Measurements from ENCODE around the gene CRYBG1. TPM values are rescaled to one million over a fixed set of nuclear protein-coding genes. Genes with fewer than 3 reads are reported as not detected.
A peak's percentile ranks its signal among the peaks of the same experiment; 100 is the strongest.

The CRYBG1 gene
- total and polyA plus RNA-seq, 10 of the 15 experiments (the other 5 are each of a cell fraction or from before 2014, with no cell fraction given): 6.5 to 57.0 (median 25.2) TPM

GRCh38 chr6:106325336-106326178, 35.0 kb upstream of the CRYBG1 start, which contains the start of gene ATG5 (continued):
- TF ChIP-seq ZNF592 (IDR thresholded peaks at IDR 0.05) (no peak), RBBP5 (conservative IDR thresholded peaks at IDR 0.05) (no peak), ZSCAN29 (IDR thresholded peaks at IDR 0.05) (no peak), JUND (IDR thresholded peaks at IDR 0.05; ENCODE audit: low read depth, low read length) (peak; percentile 82), IRF3 (IDR thresholded peaks at IDR 0.05) (no peak), ZBTB11 (CRISPR knock-in tag; IDR thresholded peaks at IDR 0.05) (peak; percentile 80), SRF (IDR thresholded peaks at IDR 0.05; ENCODE audit: low read depth in 2 of 2, low read length in 2 of 2) (peak; percentile 35 to 81; a peak in 3 of 4 replicates), SIN3A (IDR thresholded peaks at IDR 0.05; ENCODE audit: low read depth, low read length) (peak; percentile 86; the same call in 1 of the 2 replicates), IKZF2 (IDR thresholded peaks at IDR 0.05) (peak; percentile 80 to 83; a peak in 3 of 4 replicates), DPF2 (IDR thresholded peaks at IDR 0.05) (peak; percentile 49; the same call in 1 of the 2 replicates), HDGF (IDR thresholded peaks at IDR 0.05) (peak; percentile 94)
